ENCODE measurements around the gene PHLPP2.

PHLPP2 gene

DNA sequence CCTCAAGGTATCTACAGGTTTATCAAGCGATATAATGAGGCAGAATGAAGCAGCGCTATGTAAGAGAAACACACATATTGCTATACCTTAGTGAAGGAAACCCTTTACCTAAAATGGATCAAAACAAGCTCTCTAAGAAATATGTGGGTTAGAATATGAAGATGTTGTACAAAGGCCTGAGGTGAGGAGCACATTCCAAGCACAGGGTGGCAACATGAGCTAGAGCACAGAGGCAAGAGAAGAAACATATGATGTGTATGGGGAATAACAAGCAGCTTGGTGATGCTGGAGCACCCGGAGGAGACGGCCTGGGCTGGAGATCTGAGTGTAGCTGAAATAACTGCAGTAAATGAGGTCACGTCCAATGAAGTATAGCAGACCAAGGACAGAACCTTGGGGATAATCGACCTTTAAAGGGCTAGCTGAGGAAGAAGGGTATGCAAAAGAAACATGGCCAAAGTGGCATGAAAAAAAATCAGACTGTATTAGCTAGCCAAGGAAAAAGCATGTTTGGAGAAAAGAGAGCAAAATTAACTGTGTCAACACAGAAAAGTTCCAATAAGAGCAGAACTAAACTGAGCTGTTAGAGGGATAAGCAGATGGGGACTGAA, 54.5 kb downstream of the PHLPP2 start:
- no peak for DNase-seq

DNA sequence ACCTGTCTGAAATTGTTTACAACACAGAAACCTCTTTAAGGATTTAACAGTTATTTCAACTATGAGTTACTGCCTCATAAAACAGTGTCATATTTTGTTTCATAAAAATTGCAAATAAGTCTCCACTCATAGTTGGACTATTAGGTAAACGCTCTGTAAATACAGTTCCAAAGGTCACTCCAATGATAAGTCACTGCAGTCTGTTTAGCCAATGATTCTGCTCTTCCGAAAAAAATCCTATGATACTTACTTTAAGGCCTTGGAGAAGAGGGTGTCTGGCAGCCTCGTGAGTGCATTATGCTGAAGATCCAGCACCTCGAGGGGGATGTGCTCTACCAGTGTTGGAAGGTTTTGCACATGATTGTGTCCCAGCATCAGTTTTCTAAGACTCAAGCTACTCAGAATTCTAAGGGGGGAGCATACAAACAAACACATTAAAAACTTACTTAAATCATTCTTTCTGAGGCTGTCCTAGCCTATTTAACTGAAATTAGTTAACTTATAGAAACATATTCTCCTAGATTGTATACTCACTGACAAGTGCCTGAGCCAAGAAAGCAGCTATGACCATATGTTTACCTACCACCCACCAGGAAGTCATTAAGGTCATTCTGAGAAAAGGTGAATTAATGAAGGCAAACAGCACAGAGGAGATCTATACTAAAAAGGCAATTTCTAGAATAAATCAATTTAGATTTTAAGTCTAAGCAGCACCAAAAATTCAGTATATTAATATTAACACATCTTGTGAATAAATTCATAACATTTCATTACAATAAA, 57.4 kb downstream of the PHLPP2 start:
- no peak for DNase-seq

DNA sequence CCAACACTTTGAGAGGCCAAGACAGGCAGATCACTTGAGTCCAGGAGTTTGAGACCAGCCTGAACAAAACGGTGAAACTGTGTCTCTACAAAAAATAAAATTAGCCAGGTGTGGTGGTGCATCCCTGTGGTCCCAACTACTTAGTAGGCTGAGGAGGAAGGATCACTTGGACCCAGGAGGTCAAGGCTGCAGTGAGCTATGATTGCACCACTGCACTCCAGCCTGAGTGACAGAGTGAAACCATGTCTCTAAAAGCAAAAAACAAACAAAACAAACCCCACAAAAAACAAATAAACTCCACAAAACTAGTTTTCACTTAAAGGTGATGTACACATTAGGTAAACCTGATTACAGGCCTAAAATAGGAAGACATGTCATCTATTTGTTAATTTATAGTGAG, 58.2 kb downstream of the PHLPP2 start:
- DNase-seq, result no peak

- no peak for DNase-seq
These were observed 65.0 kb downstream of the PHLPP2 start for GRCh38 chr16:71659471-71659870.

- DNase-seq, result no peak
These were observed 65.7 kb downstream of the PHLPP2 start for GRCh38 chr16:71658771-71659170.

DNA sequence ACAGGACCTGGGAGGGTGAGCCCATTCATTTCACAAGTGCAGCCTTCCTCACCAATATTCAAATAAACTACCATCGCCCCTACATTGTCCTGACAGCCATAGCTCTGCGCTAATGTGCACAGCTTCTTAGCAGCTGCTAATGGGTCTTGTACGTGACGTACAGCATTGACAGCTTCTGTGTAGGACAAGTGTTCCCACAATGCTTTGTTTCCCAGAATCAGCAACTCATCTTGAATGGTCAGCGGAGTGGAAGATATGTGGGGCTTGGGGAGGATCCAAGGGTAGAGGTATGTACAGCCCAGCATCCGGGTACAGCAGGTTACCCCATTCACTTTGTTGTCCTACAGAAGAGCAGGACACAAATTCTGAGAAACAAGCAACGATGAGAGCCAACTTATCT, 74.8 kb downstream of the PHLPP2 start:
- no peak for DNase-seq

GRCh38 chr16:71648921-71649320, 75.6 kb downstream of the PHLPP2 start:
- DNase-seq, result no peak

DNA sequence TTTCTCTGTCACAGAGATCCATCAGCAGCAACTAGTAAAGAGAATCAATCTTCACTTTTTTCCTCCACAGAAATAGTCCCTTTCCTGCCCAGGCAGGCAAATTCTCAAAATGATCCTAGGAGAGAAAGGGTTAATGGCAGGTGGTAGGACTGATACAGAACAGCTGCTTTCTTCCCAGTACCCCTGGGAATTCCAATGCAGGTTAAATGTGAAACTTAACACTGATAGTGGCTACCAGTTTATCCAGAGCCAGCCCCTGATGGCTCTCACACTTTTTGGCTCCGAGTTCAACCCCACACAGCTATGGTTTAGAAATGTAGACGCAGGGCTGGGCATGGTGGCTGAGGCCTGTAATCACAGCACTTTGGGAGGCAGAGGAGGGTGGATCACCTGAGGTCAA, 76.3 kb downstream of the PHLPP2 start:
- no peak for DNase-seq

DNA sequence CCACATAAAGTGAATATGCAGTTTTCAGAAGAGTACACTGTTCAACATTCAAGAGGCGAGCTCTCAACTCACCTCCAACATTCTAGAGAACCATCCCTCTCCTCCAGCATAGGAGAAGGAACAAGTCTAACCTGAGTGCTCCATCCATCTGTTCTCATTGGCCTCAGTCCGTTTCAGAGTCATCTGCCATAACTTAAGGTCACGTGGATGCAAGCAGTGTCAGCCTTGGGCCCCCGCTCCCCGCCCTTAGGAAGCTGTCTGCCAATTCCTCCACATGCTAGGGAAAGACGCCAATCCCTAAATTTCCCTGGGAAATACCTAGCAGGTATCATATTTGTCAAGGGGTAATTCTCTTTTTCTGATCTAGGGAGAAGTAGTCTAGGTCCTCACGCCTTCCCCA, 77.1 kb downstream of the PHLPP2 start:
- no peak for DNase-seq

- DNase-seq, result no peak
These were observed 79.1 kb downstream of the PHLPP2 start for GRCh38 chr16:71645450-71645849.

GRCh38 chr16:71637398-71637797, 87.1 kb downstream of the PHLPP2 start:
- DNase-seq, result no peak

- no peak for DNase-seq
These were observed 88.9 kb downstream of the PHLPP2 start for GRCh38 chr16:71635632-71636031.

GRCh38 chr16:71631776-71632175, 92.7 kb downstream of the PHLPP2 start:
- no peak for DNase-seq

- no peak for DNase-seq
These were observed 93.7 kb downstream of the PHLPP2 start for GRCh38 chr16:71630808-71631207.

- DNase-seq, result no peak
These were observed 95.1 kb downstream of the PHLPP2 start for GRCh38 chr16:71629278-71630016.

- DNase-seq, result no peak
These were observed 95.7 kb downstream of the PHLPP2 start for GRCh38 chr16:71628810-71629209.

DNA sequence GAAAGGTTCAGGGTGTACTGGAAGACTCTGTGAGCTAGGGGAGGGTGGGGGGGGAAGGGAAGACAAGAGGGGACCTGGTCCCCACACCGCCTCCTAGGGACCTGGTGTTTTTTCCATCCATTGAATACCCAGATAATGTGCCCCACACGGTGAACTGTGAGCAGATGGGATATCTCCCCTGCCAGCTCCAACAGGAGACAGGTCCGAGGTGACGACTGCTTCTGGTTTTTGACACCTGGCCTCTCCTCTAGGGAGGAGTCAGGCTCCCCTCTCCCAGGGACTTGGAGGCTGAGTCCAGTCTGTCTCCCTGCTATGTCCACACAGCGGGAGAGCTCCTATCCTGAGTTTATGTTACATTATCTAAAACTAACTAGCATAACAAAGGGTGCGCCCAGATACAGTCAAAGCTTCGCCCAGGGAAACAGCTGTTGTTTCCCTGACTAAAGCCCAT, 96.7 kb downstream of the PHLPP2 start:
- no peak for DNase-seq

GRCh38 chr16:71626858-71627213, 97.7 kb downstream of the PHLPP2 start:
- no peak for DNase-seq

DNA sequence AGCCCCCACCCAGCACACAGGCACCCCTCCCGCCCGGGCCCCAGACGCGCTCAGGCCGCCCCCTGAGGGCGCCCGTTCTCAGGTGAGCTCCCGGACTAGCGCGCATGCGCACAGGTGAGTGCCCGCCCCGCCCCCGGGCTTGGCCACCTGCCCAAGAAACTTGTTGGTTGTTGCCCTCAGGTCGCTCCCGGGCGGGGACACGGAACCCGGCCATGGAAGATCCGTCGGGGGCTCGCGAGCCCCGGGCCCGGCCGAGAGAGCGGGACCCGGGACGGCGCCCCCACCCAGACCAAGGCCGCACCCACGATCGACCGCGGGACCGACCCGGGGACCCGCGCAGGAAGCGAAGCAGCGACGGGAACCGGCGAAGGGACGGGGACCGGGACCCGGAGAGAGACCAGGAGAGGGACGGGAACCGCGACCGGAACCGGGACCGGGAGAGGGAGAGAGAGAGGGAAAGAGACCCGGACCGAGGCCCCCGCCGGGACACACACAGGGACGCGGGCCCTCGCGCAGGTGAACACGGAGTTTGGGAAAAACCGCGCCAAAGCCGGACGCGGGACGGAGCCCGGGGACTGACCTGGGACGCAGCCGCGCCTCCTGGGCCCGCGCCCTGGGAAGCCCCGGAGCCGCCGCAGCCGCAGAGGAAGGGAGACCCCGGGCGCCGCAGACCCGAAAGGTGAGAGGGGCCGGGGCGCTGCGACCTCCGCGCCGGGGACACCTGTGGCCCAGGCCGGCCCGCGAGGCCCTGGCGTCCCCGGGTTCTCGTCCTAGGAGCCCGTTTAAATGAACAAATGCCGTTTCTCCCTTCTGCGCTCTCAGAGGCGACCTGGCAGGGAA, 98.3 kb downstream of the PHLPP2 start, which contains the start of gene MARVELD3:
TSS of gene MARVELD3 (plus strand) at position 167 of the 840 bp plus-strand sequence. CDS start at position 213, 46 bp downstream.
- DNase-seq, result no peak

- DNase-seq, result no peak
These were observed 99.2 kb downstream of the PHLPP2 start for GRCh38 chr16:71625113-71625850.

- no peak for DNase-seq
These were observed 100.9 kb downstream of the PHLPP2 start for GRCh38 chr16:71623597-71623996.

DNA sequence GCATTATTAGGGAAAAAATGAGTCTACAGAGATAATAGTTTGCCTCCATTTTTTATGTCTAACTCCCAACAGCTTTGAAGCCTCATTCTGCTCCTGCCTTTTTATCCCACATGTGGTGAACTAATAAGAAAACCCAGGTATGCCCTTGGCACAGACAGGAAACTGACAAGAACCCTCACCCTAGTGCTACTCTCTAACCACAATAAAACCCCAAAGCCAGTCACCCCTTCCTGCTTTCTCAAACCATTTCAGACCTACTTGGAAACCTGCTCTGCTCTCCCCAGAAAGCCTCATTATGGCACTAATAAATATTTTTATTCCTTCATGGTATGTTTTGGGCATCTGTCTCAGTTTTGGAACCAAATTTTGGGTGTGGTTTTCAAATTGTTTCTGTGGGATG, 102.4 kb downstream of the PHLPP2 start:
- no peak for DNase-seq

All from KG1 (cell line).